HG02943 (cell line): ENCODE results near the gene SCUBE1.
"Not testable (repeated sequence)": the region's sequence is repeated elsewhere in the genome, so short reads cannot be mapped to it uniquely, and the experiment has no call there.

Source experiments
- ATAC-seq: cut with Tn5 transposase; IDR thresholded peaks from one replicate; pipeline ENCODE4 v1.9.1; 2021; ENCODE audit warnings: mild to moderate bottlenecking, low read depth, moderate library complexity; ENCODE audit not compliant: unreplicated experiment

Gene SCUBE1

GRCh38 chr22:43288807-43289420 is 54.3 kb downstream of the SCUBE1 start:
- ATAC-seq: no peak

- no peak for ATAC-seq
These were observed 54.8 kb downstream of the SCUBE1 start for GRCh38 chr22:43288378-43288777.

- ATAC-seq: no peak
These were observed 55.7 kb downstream of the SCUBE1 start for GRCh38 chr22:43287441-43287840.

- no peak for ATAC-seq
These were observed 61.8 kb downstream of the SCUBE1 start for GRCh38 chr22:43281394-43281793.

- not testable (repeated sequence) for ATAC-seq
These were observed 62.7 kb downstream of the SCUBE1 start for GRCh38 chr22:43280523-43280886.

- no peak for ATAC-seq
These were observed 63.2 kb downstream of the SCUBE1 start for GRCh38 chr22:43279867-43280522.

GRCh38 chr22:43277987-43278601 is 65.1 kb downstream of the SCUBE1 start:
- no peak for ATAC-seq

GRCh38 chr22:43277091-43277490 is 66.1 kb downstream of the SCUBE1 start:
- no peak for ATAC-seq

- no peak for ATAC-seq
These were observed 66.9 kb downstream of the SCUBE1 start for GRCh38 chr22:43276321-43276720.

GRCh38 chr22:43275545-43276317 is 67.4 kb downstream of the SCUBE1 start:
- no peak for ATAC-seq

GRCh38 chr22:43274595-43275240 is 68.5 kb downstream of the SCUBE1 start:
- ATAC-seq: no peak

GRCh38 chr22:43273902-43274484 is 69.2 kb downstream of the SCUBE1 start:
- no peak for ATAC-seq

- ATAC-seq: no peak
These were observed 70.3 kb downstream of the SCUBE1 start for GRCh38 chr22:43272869-43273318.

- no peak for ATAC-seq
These were observed 70.9 kb downstream of the SCUBE1 start for GRCh38 chr22:43272301-43272700.

GRCh38 chr22:43270949-43271348 is 72.2 kb downstream of the SCUBE1 start:
- ATAC-seq: no peak

GRCh38 chr22:43270314-43270908 is 72.8 kb downstream of the SCUBE1 start:
- no peak for ATAC-seq

- ATAC-seq: no peak
These were observed 73.5 kb downstream of the SCUBE1 start for GRCh38 chr22:43269646-43270045.

- ATAC-seq: no peak
These were observed 73.9 kb downstream of the SCUBE1 start for GRCh38 chr22:43269246-43269645.

- no peak for ATAC-seq
These were observed 75.1 kb downstream of the SCUBE1 start for GRCh38 chr22:43267981-43268660.
